HEK293T (cell line): ENCODE results near the gene ADAD2.

Source experiments
- FOXA1 ChIP-seq: fragments of 450-650 bp; IDR thresholded peaks from 2 replicates; pipeline ENCODE4 v1.6.1; 2016; ENCODE audit warnings: mild to moderate bottlenecking
- NFRKB ChIP-seq: fragments of 450-650 bp; IDR thresholded peaks from 2 replicates; pipeline ENCODE4 v1.6.1; 2016; ENCODE audit warnings: mild to moderate bottlenecking, moderate library complexity
- SP1 ChIP-seq: fragments of 450-650 bp; IDR thresholded peaks from 2 replicates; pipeline ENCODE4 v1.6.1; 2017
- SUZ12 ChIP-seq: fragments of 450-650 bp; IDR thresholded peaks from 2 replicates; pipeline ENCODE4 v1.6.1; 2016; ENCODE audit warnings: mild to moderate bottlenecking
- ZNF384 ChIP-seq: fragments of 450-650 bp; IDR thresholded peaks from 2 replicates; pipeline ENCODE4 v1.6.1; 2016

GRCh38 chr16:84182104-84182503 is 8.9 kb upstream of the ADAD2 start:
- TF ChIP-seq FOXA1 (no peak), SP1 (no peak), SUZ12 (no peak), ZNF384 (no peak), NFRKB (no peak)
